ENCODE results near the gene ATRNL1.
"Not testable (repeated sequence)": the region's sequence is repeated elsewhere in the genome, so short reads cannot be mapped to it uniquely, and the experiment has no call there.

Gene ATRNL1

GRCh38 chr10:115744089-115744488 is 650.9 kb downstream of the ATRNL1 start:
- DNase-seq (ENCODE audit: extremely low read depth in 1 of 2, low read depth in 1 of 2): no peak

GRCh38 chr10:115745943-115746342 is 652.8 kb downstream of the ATRNL1 start:
- no peak for DNase-seq (ENCODE audit: extremely low read depth in 1 of 2, low read depth in 1 of 2)

- no peak for DNase-seq (ENCODE audit: extremely low read depth in 1 of 2, low read depth in 1 of 2)
Measured at GRCh38 chr10:115747811-115748210, 654.6 kb downstream of the ATRNL1 start.

GRCh38 chr10:115758488-115758887 is 665.3 kb downstream of the ATRNL1 start:
- not testable (repeated sequence) for DNase-seq (ENCODE audit: extremely low read depth in 1 of 2, low read depth in 1 of 2)

- no peak for DNase-seq (ENCODE audit: extremely low read depth in 1 of 2, low read depth in 1 of 2)
Measured at GRCh38 chr10:115760131-115760530, 667.0 kb downstream of the ATRNL1 start.

GRCh38 chr10:115761166-115761565 is 668.0 kb downstream of the ATRNL1 start:
- DNase-seq (ENCODE audit: extremely low read depth in 1 of 2, low read depth in 1 of 2): no peak

- DNase-seq (ENCODE audit: extremely low read depth in 1 of 2, low read depth in 1 of 2): no peak
Measured at GRCh38 chr10:115762029-115762428, 668.9 kb downstream of the ATRNL1 start.

GRCh38 chr10:115771755-115772154 is 678.6 kb downstream of the ATRNL1 start:
- no peak for DNase-seq (ENCODE audit: extremely low read depth in 1 of 2, low read depth in 1 of 2)

GRCh38 chr10:115772606-115773005 is 679.4 kb downstream of the ATRNL1 start:
- no peak for DNase-seq (ENCODE audit: extremely low read depth in 1 of 2, low read depth in 1 of 2)

- DNase-seq (ENCODE audit: extremely low read depth in 1 of 2, low read depth in 1 of 2): no peak
Measured at GRCh38 chr10:115773832-115774231, 680.7 kb downstream of the ATRNL1 start.

- no peak for DNase-seq (ENCODE audit: extremely low read depth in 1 of 2, low read depth in 1 of 2)
Measured at GRCh38 chr10:115774721-115775120, 681.6 kb downstream of the ATRNL1 start.

- DNase-seq (ENCODE audit: extremely low read depth in 1 of 2, low read depth in 1 of 2): no peak
Measured at GRCh38 chr10:115777646-115778045, 684.5 kb downstream of the ATRNL1 start.

GRCh38 chr10:115790220-115790619 is 697.1 kb downstream of the ATRNL1 start:
- DNase-seq (ENCODE audit: extremely low read depth in 1 of 2, low read depth in 1 of 2): no peak

GRCh38 chr10:115795964-115796363 is 702.8 kb downstream of the ATRNL1 start:
- no peak for DNase-seq (ENCODE audit: extremely low read depth in 1 of 2, low read depth in 1 of 2)

GRCh38 chr10:115801457-115801856 is 708.3 kb downstream of the ATRNL1 start:
- no peak for DNase-seq (ENCODE audit: extremely low read depth in 1 of 2, low read depth in 1 of 2)

- no peak for DNase-seq (ENCODE audit: extremely low read depth in 1 of 2, low read depth in 1 of 2)
Measured at GRCh38 chr10:115801992-115802391, 708.8 kb downstream of the ATRNL1 start.

GRCh38 chr10:115802911-115803310 is 709.7 kb downstream of the ATRNL1 start:
- no peak for DNase-seq (ENCODE audit: extremely low read depth in 1 of 2, low read depth in 1 of 2)

- DNase-seq (ENCODE audit: extremely low read depth in 1 of 2, low read depth in 1 of 2): no peak
Measured at GRCh38 chr10:115814542-115814941, 721.4 kb downstream of the ATRNL1 start.

GRCh38 chr10:115818012-115818411 is 724.8 kb downstream of the ATRNL1 start:
- DNase-seq (ENCODE audit: extremely low read depth in 1 of 2, low read depth in 1 of 2): no peak

- DNase-seq (ENCODE audit: extremely low read depth in 1 of 2, low read depth in 1 of 2): no peak
Measured at GRCh38 chr10:115826396-115826795, 733.2 kb downstream of the ATRNL1 start.

GRCh38 chr10:115827231-115828009 is 734.3 kb downstream of the ATRNL1 start:
- no peak for DNase-seq (ENCODE audit: extremely low read depth in 1 of 2, low read depth in 1 of 2)

- DNase-seq (ENCODE audit: extremely low read depth in 1 of 2, low read depth in 1 of 2): not testable (repeated sequence)
Measured at GRCh38 chr10:115828182-115828581, 735.0 kb downstream of the ATRNL1 start.

Measured in stimulated activated CD8-positive, alpha-beta memory T cell treated with anti-CD3 and anti-CD28 coated beads, Interleukin-7, amount 100 ng/mL, for 48 hours (primary cell).